ENCODE data around the gene CCDC150.

CCDC150 gene

DNA sequence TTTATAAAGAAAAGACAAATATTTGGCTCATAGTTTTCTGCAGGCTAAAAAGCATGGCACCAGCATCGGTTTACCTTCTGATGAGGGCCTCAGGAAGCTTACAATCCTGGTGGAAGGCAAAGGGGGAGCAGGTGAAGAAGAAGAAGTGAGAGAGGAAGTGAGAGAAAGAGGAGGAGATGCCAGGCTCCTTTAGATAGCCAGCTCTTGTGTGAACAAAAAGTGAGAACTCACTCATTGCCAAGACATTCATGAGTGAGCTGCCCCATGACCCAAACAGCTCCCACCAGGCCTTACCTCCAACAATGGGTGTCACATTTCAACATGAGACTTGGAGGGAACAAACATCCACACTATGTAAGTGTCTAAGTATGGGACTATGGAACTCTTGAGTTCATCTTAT lies 14.3 kb downstream of the CCDC150 start:
- no peak overlapping the region for H3K4me2 ChIP-seq (ENCODE audit: low read length)
- no peaks in the 10 kb centered on the region for H4K20me1 ChIP-seq (ENCODE audit: control insufficient read depth, insufficient read depth, low read depth, low read length)
- no peaks in the 10 kb centered on the region for H3K27me3 ChIP-seq (ENCODE audit: control insufficient read depth, low read length)
- H3K79me2 ChIP-seq (ENCODE audit: control insufficient read depth, low read length) = peaks cover 72% of the 10 kb centered on the region
- H3K36me3 ChIP-seq (ENCODE audit: control insufficient read depth, low read length) = peaks cover 72% of the 10 kb centered on the region
- H3K9me2 ChIP-seq (replicated peaks; ENCODE audit: control insufficient read depth, low read length) = no peaks in the 10 kb centered on the region
- no peak for TF ChIP-seq EZH2phosphoT487 (IDR thresholded peaks at IDR 0.05; ENCODE audit: borderline replicate concordance, low read length)
- no peaks in the 10 kb centered on the region for H3K4me1 ChIP-seq (ENCODE audit: control insufficient read depth, low read length)
- peaks cover 48% of the 10 kb centered on the region for H3K9me3 ChIP-seq (ENCODE audit: control insufficient read depth, insufficient read depth, low read length)
- H3K4me3 ChIP-seq (ENCODE audit: low read length) = no peak overlapping the region
- H3K27ac ChIP-seq (ENCODE audit: low read depth, low read length) = no peak overlapping the region
- no peaks in the 10 kb centered on the region for H3F3A ChIP-seq (ENCODE audit: control insufficient read depth, insufficient read depth)

DNA sequence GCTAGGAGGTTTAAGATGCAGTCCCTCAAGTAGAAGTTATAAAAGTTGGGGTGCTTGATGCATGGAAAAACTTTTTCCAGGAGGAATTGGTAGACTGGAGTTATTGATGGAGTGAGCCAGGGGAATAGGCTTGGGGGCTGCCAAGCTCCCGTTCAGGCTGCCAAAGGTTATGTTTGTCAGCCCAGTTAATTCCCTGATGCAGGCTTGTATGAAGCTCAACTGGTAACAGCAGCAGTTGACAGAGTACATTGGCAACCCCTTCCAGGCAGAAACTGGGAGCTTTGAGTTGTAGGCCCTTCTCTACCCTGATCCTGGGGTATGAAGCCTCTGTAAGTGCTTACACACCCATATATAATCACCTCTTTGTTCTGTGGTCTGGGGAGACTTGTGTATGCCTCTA lies 16.2 kb downstream of the CCDC150 start:
- Histone ChIP-seq H3K27me3 (ENCODE audit: control insufficient read depth, low read length) (no peaks in the 10 kb centered on the region), H3K4me3 (ENCODE audit: low read length) (no peak overlapping the region), H3K9me2 (replicated peaks; ENCODE audit: control insufficient read depth, low read length) (no peaks in the 10 kb centered on the region), H3K36me3 (ENCODE audit: control insufficient read depth, low read length) (peaks cover 65% of the 10 kb centered on the region), H3K79me2 (ENCODE audit: control insufficient read depth, low read length) (peaks cover 53% of the 10 kb centered on the region), H3K9me3 (ENCODE audit: control insufficient read depth, insufficient read depth, low read length) (peaks cover 31% of the 10 kb centered on the region), H4K20me1 (ENCODE audit: control insufficient read depth, insufficient read depth, low read depth, low read length) (no peaks in the 10 kb centered on the region), H3K27ac (ENCODE audit: low read depth, low read length) (no peak overlapping the region), H3F3A (ENCODE audit: control insufficient read depth, insufficient read depth) (no peaks in the 10 kb centered on the region), H3K4me1 (ENCODE audit: control insufficient read depth, low read length) (no peaks in the 10 kb centered on the region), H3K4me2 (ENCODE audit: low read length) (no peak overlapping the region)
- TF ChIP-seq, protein P1, sequence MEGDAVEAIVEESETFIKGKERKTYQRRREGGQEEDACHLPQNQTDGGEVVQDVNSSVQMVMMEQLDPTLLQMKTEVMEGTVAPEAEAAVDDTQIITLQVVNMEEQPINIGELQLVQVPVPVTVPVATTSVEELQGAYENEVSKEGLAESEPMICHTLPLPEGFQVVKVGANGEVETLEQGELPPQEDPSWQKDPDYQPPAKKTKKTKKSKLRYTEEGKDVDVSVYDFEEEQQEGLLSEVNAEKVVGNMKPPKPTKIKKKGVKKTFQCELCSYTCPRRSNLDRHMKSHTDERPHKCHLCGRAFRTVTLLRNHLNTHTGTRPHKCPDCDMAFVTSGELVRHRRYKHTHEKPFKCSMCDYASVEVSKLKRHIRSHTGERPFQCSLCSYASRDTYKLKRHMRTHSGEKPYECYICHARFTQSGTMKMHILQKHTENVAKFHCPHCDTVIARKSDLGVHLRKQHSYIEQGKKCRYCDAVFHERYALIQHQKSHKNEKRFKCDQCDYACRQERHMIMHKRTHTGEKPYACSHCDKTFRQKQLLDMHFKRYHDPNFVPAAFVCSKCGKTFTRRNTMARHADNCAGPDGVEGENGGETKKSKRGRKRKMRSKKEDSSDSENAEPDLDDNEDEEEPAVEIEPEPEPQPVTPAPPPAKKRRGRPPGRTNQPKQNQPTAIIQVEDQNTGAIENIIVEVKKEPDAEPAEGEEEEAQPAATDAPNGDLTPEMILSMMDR (IDR thresholded peaks at IDR 0.05; ENCODE audit: low read depth, low read length, poor library complexity, severe bottlenecking) = no peak
- TF ChIP-seq EZH2phosphoT487 (IDR thresholded peaks at IDR 0.05; ENCODE audit: borderline replicate concordance, low read length) = no peak

DNA sequence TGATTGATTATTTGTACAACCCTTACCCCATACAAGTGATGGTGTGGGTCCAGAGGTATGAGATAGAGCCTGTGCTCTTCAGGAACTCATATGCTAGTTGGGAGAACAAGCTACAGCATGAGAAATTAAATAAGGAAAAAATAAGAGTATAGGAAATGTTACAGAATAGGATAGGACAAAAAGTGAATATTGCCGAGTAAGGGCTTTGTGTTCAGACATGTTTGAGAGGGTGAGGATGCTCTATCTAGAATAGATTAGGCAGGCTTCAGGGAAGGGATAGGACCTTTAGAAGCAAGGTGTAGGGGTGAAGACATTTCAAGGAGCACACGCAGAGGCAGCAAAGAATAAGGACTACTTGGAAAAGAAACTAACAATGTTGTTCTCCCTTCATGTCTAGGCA lies 17.8 kb downstream of the CCDC150 start:
- TF ChIP-seq, protein P1 (IDR thresholded peaks at IDR 0.05; ENCODE audit: low read depth, low read length, poor library complexity, severe bottlenecking) = no peak
- no peak for TF ChIP-seq EZH2phosphoT487 (IDR thresholded peaks at IDR 0.05; ENCODE audit: borderline replicate concordance, low read length)
- peaks cover 38% of the 10 kb centered on the region for H3K79me2 ChIP-seq (ENCODE audit: control insufficient read depth, low read length)
- H3K27me3 ChIP-seq (ENCODE audit: control insufficient read depth, low read length) = no peaks in the 10 kb centered on the region
- peaks cover 52% of the 10 kb centered on the region for H3K36me3 ChIP-seq (ENCODE audit: control insufficient read depth, low read length)
- H3K9me3 ChIP-seq (ENCODE audit: control insufficient read depth, insufficient read depth, low read length) = peaks cover 17% of the 10 kb centered on the region
- H3F3A ChIP-seq (ENCODE audit: control insufficient read depth, insufficient read depth) = no peaks in the 10 kb centered on the region
- H3K9me2 ChIP-seq (replicated peaks; ENCODE audit: control insufficient read depth, low read length) = no peaks in the 10 kb centered on the region
- no peaks in the 10 kb centered on the region for H4K20me1 ChIP-seq (ENCODE audit: control insufficient read depth, insufficient read depth, low read depth, low read length)
- H3K27ac ChIP-seq (ENCODE audit: low read depth, low read length) = no peak overlapping the region
- H3K4me3 ChIP-seq (ENCODE audit: low read length) = no peak overlapping the region
- no peak overlapping the region for H3K4me2 ChIP-seq (ENCODE audit: low read length)
- no peaks in the 10 kb centered on the region for H3K4me1 ChIP-seq (ENCODE audit: control insufficient read depth, low read length)

DNA sequence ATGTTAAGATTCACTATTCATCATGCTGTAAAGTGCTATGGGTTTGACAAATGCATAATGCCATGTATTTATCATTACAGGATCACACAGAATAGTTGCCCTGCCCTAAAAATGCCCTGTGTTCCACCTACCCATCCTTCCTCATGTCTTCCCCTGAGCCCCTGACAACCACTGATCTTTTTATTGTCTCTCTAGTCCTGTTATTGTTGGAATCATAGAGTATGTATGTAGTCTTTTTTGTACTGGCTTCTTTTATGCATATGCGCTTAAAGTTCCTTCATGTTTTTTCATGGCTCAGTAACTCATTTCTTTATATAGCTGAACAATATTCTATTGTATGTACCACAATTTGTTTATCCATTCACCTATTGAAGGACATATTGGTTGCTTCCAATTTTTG lies 20.3 kb downstream of the CCDC150 start:
- Histone ChIP-seq H3K4me3 (ENCODE audit: low read length) (no peak overlapping the region), H4K20me1 (ENCODE audit: control insufficient read depth, insufficient read depth, low read depth, low read length) (no peaks in the 10 kb centered on the region), H3K4me2 (ENCODE audit: low read length) (no peak overlapping the region), H3K27me3 (ENCODE audit: control insufficient read depth, low read length) (no peaks in the 10 kb centered on the region), H3K4me1 (ENCODE audit: control insufficient read depth, low read length) (no peaks in the 10 kb centered on the region), H3K27ac (ENCODE audit: low read depth, low read length) (no peak overlapping the region), H3K9me2 (replicated peaks; ENCODE audit: control insufficient read depth, low read length) (no peaks in the 10 kb centered on the region), H3K79me2 (ENCODE audit: control insufficient read depth, low read length) (peaks cover 17% of the 10 kb centered on the region), H3F3A (ENCODE audit: control insufficient read depth, insufficient read depth) (no peaks in the 10 kb centered on the region), H3K9me3 (ENCODE audit: control insufficient read depth, insufficient read depth, low read length) (no peaks in the 10 kb centered on the region), H3K36me3 (ENCODE audit: control insufficient read depth, low read length) (peaks cover 35% of the 10 kb centered on the region)
- TF ChIP-seq EZH2phosphoT487 (IDR thresholded peaks at IDR 0.05; ENCODE audit: borderline replicate concordance, low read length) = no peak
- TF ChIP-seq, protein P1 (IDR thresholded peaks at IDR 0.05; ENCODE audit: low read depth, low read length, poor library complexity, severe bottlenecking) = no peak

Data from DOHH2 (cell line).